Measurements from ENCODE around the gene STX19.
"Not testable (repeated sequence)": the region's sequence is repeated elsewhere in the genome, so short reads cannot be mapped to it uniquely, and the experiment has no call there.

The STX19 gene

DNA sequence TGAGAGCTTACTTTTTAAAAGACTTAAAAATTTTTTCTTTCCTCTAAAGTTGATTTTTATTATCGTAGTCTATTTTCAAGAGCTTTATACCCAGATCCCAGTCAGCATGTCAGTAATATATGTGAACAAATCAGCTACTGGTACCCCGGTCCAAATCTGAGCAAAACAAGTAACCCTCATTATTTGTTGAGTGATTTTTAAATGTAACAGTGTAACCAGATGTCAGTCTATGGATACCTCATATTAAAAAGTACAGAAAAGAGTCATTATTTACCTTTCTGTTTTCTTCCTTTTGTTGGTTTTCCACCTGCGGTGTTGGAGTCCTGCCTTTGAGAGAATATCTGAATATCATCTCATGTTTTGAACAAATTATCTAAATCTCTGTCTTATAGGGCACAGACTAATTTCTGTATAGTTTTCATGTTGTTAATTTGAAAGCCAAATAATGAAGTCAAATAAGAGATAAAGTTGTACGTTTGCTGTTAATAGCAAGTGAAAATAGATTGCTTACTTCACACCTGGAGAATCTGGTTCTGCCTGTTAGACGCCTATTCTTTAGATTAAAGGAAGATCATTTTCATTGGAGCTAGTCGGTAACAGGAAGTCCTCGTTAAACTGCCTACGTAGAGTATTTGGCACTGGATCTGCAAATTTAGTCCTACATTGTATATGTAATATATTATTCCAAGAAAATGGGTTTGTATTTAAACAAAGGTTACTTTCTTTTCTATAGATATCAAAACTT, at the start of gene STX19:
STX19 (minus strand) TSS at position 505 of the 745 bp plus-strand sequence. CDS start 13,328 bp downstream, outside the sequence.
- DNase-seq, result no peak

- no peak for DNase-seq
Observed at GRCh38 chr3:94076055-94076454, 47.7 kb upstream of the STX19 start.

DNA sequence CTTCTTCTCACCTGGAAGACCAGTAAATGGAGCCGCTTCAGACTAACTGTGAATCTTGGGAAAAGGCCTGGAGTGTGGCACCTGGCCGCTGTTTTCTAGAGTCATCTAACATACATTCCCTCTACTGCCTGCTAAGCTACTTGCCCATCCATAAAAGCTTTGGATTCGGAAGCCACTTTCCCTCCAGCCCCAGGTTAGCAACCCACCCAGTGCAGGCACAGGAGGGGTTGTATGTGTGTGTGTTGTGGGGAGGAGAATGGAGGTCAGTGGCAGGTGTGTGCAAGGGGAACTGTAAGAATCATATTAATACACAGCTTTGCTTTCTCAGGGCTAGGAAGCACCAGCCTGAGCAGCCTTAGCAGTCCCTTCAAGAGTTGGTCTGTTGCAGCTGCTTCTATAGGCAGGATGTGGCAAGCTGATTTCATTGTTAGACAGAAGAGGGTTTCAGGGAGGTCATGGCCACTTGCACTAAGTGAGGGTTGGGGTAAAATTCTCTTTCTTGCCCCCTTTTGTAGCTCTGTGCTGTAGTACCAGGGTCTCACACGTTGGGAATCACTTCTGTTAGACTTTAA, 43.4 kb upstream of the STX19 start:
- DNase-seq, result no peak

GRCh38 chr3:94070341-94070911, 42.0 kb upstream of the STX19 start:
- DNase-seq, result no peak

DNA sequence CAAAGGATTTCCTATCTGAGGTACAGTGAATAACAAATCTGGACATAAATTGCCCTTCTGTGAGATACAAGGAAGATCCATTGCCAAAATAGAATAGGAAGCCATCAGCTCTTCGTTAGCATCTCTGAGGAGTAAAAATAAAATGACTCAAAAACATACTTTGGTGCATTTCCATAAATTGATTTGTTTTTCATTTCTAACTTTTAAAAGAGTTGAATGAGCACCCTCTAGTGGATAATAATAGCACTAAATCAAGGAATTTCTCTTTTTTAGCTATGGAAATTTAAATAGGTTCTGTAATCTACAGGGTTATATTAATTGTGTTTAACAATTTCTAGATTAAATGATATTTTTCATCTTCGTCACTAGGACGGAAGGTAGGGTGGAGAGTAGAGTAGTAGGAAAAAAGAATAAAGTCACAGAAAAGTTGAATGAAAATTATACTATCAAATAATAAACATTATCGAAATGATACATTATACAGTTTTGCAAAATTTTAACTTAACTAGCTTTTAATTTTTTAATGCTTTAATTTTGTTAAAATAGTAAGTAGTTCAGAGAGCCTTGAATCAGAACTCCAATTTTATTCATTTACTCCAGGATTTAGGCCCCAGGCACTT, 40.9 kb upstream of the STX19 start:
- DNase-seq, result no peak

GRCh38 chr3:94066506-94067500, 38.4 kb upstream of the STX19 start:
- DNase-seq, result no peak

DNA sequence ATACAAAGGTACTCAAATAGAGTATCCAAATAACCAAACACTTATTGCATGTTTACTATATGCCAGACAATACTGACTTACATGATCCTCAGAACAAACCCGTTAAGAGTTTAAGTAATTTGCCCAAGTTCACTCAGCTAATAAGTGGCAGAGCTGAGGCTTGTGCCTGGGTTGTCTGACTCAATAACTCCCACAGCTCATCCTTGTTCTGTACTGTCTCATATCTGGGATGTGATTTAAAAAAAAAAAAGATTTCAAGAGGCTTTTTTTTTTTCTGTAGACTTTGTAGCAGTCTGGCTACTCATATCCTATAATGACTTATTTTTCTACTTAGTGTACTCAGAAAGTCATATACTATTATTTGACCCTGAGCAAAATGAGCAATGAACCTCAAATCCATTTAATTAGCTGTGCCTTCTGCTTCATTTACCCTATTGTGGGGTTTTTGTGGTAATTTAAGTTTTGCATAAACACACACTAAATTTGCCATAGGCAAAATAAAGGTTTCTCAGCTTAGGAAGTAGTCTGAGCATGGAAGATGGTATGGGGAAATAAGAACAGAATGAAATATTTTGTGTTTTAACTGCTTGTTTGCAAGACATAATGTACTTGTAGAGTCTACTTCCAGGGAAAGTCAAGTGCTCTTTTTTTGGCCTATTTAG, 37.6 kb upstream of the STX19 start:
- no peak for DNase-seq

DNA sequence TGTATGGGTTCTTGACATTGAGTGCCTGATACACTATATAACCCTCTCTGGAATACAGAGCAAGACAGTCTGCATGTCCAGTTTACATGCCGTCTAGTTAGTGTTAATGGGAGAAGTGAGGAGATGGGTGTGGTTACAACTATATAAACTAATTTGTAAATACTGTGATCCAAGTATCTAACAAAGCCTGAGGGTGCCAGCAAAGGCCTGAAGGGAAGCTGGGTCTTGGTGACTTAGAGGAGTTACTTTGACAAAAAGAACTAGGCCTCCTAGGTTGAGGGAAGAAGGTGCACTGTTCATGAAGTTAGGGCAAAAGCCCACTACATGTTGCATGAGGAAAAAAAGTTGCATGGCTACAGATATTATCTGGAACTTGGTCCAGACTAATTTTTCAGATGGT, 36.7 kb upstream of the STX19 start:
- DNase-seq, result no peak

GRCh38 chr3:94064243-94064860, 36.0 kb upstream of the STX19 start:
- DNase-seq, result no peak

- no peak for DNase-seq
Observed at GRCh38 chr3:94063496-94064119, 35.2 kb upstream of the STX19 start.

GRCh38 chr3:94062513-94063404, 34.4 kb upstream of the STX19 start, which contains the start of the genes DHFR2 and NSUN3:
DHFR2 (minus strand) TSS chr3:94062916; CDS start chr3:94061511, 1,405 bp downstream.
NSUN3 (plus strand) TSS chr3:94063061; CDS start chr3:94063127, 66 bp downstream.
- peak; percentile 68 for DNase-seq

DNA sequence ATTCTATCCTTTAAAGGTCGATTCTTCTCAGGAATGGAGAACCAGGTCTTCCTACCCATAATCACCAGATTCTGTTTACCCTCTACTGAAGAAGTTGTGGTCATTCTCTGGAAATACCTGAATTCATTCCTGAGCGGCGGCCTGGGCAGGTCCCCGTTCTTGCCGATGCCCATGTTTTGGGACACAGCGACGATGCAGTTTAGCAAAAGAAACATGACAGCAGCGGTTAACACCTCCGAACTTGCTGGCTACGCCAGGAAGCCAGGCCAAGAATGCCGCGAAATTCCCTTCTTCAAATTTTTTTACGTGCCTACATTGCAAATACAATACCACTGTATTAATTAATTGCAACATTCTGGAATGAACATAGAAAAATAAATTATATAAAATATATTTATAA, 32.9 kb upstream of the STX19 start:
- no peak for DNase-seq

- no peak for DNase-seq
Observed at GRCh38 chr3:94050546-94050945, 22.1 kb upstream of the STX19 start.

DNA sequence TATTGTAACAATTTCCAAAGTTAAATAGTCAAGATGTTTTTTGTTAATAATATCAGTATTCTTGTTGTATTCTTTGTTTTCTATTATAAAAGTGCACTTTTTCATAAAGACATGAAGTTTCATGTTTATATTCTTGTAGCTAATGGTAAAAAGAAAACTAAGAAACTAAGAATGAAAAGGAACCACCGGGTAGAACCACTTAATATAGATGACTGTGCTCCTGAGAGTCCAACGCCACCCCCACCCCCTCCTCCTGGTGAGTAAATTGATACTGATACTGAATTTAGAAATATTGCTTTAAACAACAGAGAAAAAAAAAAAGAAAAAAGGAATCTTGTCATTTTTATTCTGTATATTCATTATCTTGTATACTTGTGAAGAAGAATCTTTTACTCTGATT, 20.9 kb upstream of the STX19 start:
- no peak for DNase-seq

DNA sequence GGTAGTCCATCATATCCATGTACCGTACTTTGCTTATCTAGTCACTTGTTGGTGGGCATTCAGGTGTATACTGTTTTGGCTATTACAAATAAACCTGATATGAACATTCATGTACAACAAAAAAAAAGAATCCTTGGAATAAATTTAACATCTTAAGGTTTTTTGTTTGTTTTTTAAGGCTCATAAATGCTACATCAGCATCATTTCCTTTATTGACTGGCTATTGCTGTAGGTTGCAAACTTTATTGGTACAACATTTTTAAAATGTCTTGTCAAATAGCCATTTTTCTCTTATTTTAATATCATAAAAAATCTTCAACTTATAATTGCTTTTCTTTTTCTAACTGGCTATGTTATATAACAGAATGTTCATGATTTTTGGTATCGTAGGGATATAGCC, 18.1 kb upstream of the STX19 start:
- no peak for DNase-seq

- DNase-seq, result not testable (repeated sequence)
Observed at GRCh38 chr3:94044100-94044936, 15.9 kb upstream of the STX19 start.

- no peak for DNase-seq
Observed at GRCh38 chr3:94043285-94043684, 14.9 kb upstream of the STX19 start.

DNA sequence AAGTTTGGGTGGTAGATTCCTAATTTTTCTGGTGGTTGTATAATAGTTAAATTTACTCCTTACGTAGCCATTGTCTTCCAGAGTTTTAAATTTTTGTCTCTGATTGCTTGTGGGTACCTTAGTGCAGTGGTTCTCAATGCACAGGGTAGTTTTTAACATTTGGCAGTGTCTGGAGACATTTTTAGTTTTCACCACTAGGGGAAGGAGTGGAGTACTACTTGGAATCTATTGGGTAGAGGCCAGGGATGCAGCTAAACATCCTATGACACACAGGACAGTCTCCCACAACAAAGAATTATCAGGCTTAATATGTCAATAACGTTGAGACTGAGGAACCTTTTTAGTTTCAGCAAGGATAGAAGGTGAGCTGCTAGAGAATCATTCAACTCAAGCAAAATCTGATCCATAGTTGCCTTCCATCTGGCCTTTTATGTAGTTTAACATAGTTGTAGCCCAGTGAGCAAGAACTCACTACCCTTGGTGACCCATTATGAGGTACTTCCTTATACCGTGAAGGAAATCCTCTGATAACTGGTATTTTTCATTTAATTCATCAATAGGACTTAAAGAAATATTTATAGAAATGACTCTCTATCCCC, 8.6 kb upstream of the STX19 start:
- no peak for DNase-seq

All from stimulated activated CD4-positive, alpha-beta T cell treated with anti-CD3 and anti-CD28 coated beads, Interleukin-12 subunit alpha, Interleukin-12 subunit beta, amount 100 ng/mL, for 4 hours (primary cell).